PC-3 (cell line): ENCODE measurements around the gene MCM7. TPM values are rescaled to one million over a fixed set of nuclear protein-coding genes. Genes with fewer than 3 reads are reported as not detected.

Experiments used
- ATAC-seq: fragments of 200-7000 bp; cut with Tn5 transposase; 2 replicates; pipeline ENCODE4 v1.9.1; 2020; ENCODE audit warnings: mild to moderate bottlenecking, moderate library complexity
- Bru-seq: library from RNA; stranded (reverse); fragments of 400-500 nt; gene quantifications from one replicate; lab custom pipeline; 2021; lab: Mats Ljungman, UMichigan
- BruChase-seq, 2 experiments: library from RNA; stranded (reverse); fragments of 400-500 nt; gene quantifications; one replicate each; lab custom pipeline; 2021; lab: Mats Ljungman, UMichigan
- BruUV-seq: library from RNA; stranded (reverse); fragments of 400-500 nt; replicated peaks from 2 replicates; lab custom pipeline; 2021; lab: Mats Ljungman, UMichigan
- CTCF ChIA-PET: fragments of 300-600 bp; sonication (Branson Sonifier 250); formaldehyde crosslinking; loops from one replicate; lab custom pipeline; 2022; ENCODE audit warnings: antibody characterized with exemption; lab: Charles Lee
- POLR2A ChIA-PET: fragments of 300-600 bp; sonication (Branson Sonifier 250); formaldehyde crosslinking; loops from one replicate; lab custom pipeline; 2022; ENCODE audit warnings: antibody characterized with exemption; ENCODE audit not compliant: unreplicated experiment; lab: Charles Lee
- DNase-seq: peaks from one replicate; pipeline ENCODE4 v3.0.0-alpha.2; 2015
- H2AFZ ChIP-seq: fragments of 300-600 bp; sonication (generic); 2 replicates; pipeline ENCODE4 v1.6.0; 2016; ENCODE audit warnings: antibody characterized with exemption, low read length
- H3F3A ChIP-seq: fragments of 300-600 bp; sonication (generic); one replicate; pipeline ENCODE4 v1.6.0; 2017; ENCODE audit warnings: antibody characterized with exemption, low read length, control low read depth, mild to moderate bottlenecking; ENCODE audit not compliant: unreplicated experiment
- H3K27ac ChIP-seq: fragments of 300-600 bp; sonication (generic); 2 replicates; pipeline ENCODE4 v1.5.1; 2016; ENCODE audit warnings: mild to moderate bottlenecking, low read length
- H3K27me3 ChIP-seq: fragments of 300-600 bp; sonication (generic); 2 replicates; pipeline ENCODE4 v1.6.1; 2016; ENCODE audit warnings: low read length, mixed read lengths
- H3K36me3 ChIP-seq: fragments of 300-600 bp; sonication (generic); 2 replicates; pipeline ENCODE4 v1.6.1; 2016; ENCODE audit warnings: low read depth, mixed run types, low read length, mixed read lengths
- H3K4me1 ChIP-seq: fragments of 300-600 bp; sonication (generic); 2 replicates; pipeline ENCODE4 v1.5.1; 2016; ENCODE audit warnings: low read length; ENCODE audit not compliant: insufficient read depth
- H3K4me2 ChIP-seq: fragments of 300-600 bp; sonication (generic); 2 replicates; pipeline ENCODE4 v1.6.0; 2016; ENCODE audit warnings: low read length
- H3K4me3 ChIP-seq: fragments of 300-600 bp; sonication (generic); 2 replicates; pipeline ENCODE4 v1.5.1; 2016; ENCODE audit warnings: mild to moderate bottlenecking, low read length, mixed read lengths
- H3K79me2 ChIP-seq: fragments of 300-600 bp; sonication (generic); 2 replicates; pipeline ENCODE4 v1.6.1; 2017; ENCODE audit warnings: low read length, mixed read lengths
- H3K9ac ChIP-seq: fragments of 300-600 bp; sonication (generic); 2 replicates; pipeline ENCODE4 v1.6.0; 2016; ENCODE audit warnings: mild to moderate bottlenecking, low read length
- H3K9me2 ChIP-seq: fragments of 300-600 bp; sonication (generic); replicated peaks from 2 replicates; pipeline ENCODE4 v1.6.1; 2016; ENCODE audit warnings: mixed run types, low read length, mixed read lengths
- H3K9me3 ChIP-seq: fragments of 300-600 bp; sonication (generic); 2 replicates; pipeline ENCODE4 v1.6.1; 2016; ENCODE audit warnings: low read length, mixed read lengths
- H4K20me1 ChIP-seq: fragments of 300-600 bp; sonication (generic); 2 replicates; pipeline ENCODE4 v1.6.1; 2016; ENCODE audit warnings: low read length, mixed read lengths
- CTCF ChIP-seq: fragments of 300-600 bp; sonication (generic); conservative IDR thresholded peaks from 2 replicates; pipeline ENCODE4 v1.5.1; 2017; ENCODE audit warnings: antibody characterized with exemption, low read depth, mild to moderate bottlenecking, low read length
- EZH2 ChIP-seq: fragments of 300-600 bp; sonication (generic); IDR thresholded peaks from one replicate; pipeline ENCODE4 v1.6.1; 2017; ENCODE audit warnings: antibody characterized with exemption, mild to moderate bottlenecking, low read length; ENCODE audit not compliant: unreplicated experiment
- EZH2phosphoT487 ChIP-seq: fragments of 300-600 bp; sonication (generic); IDR thresholded peaks from 2 replicates; pipeline ENCODE4 v1.6.1; 2018; ENCODE audit warnings: mild to moderate bottlenecking, antibody characterized with exemption, low read length, borderline replicate concordance
- intact Hi-C: fragments of 100-400 bp; cut with micrococcal nuclease; formaldehyde crosslinking; loops from 2 replicates; pipeline ENCODE4 v1.9.0; 2023
- long read RNA-seq: library from polyadenylated mRNA; unstranded; transcript quantifications from one replicate; pipeline ENCODE4 v2.0.0, GENCODE V29; 2021; ENCODE audit not compliant: unreplicated experiment
- total RNA-seq: library from RNA; depleted of rRNA; stranded (reverse); fragments of >200 nt; gene quantifications from 2 replicates; pipeline ENCODE4 v1.2.3, GENCODE V29; 2014; rRNA removed

The MCM7 gene
- 208 and 226 TPM in 2 replicates for total RNA-seq
- Bru-seq, nascent RNA: percentile 93 among the genes with signal in this experiment
- BruChase-seq, experiment 1, labeled RNA remaining after a 6-hour chase: percentile 96 among the genes with signal in this experiment
- BruChase-seq, experiment 2, labeled RNA remaining after a 2-hour chase: percentile 92 among the genes with signal in this experiment
- long read RNA-seq, transcript MCM7-201 (15 exons, 2,957 nt): major isoform, 55 of 144 reads
- long read RNA-seq, partial matches to known transcripts: 36 of 144 reads
- long read RNA-seq, other reads (novel, unspliced or antisense): 47 of 144 reads

GRCh38 chr7:100101016-100101862 is at the start of gene MCM7, which contains the start of gene AP4M1:
TSS of gene MCM7 (minus strand) at chr7:100101397. CDS start at chr7:100101294, 103 bp downstream.
TSS of gene AP4M1 (plus strand) at chr7:100101643. CDS start at chr7:100101715, 72 bp downstream.
- Histone ChIP-seq H3K4me3 (peak within 1 kb of the TSS; percentile 80), H2AFZ (peak within 1 kb of the TSS; percentile 81), H3K27ac (peak within 1 kb of the TSS; percentile 93), H3K79me2 (peaks cover 48% of the 10 kb centered on the region), H3K9me2 (no peaks in the 10 kb centered on the region), H3K9ac (peak within 1 kb of the TSS; percentile 100), H3K4me2 (peak within 1 kb of the TSS; percentile 95), H3K4me1 (peaks cover 19% of the 10 kb centered on the region), H3K9me3 (no peaks in the 10 kb centered on the region), H3K36me3 (peaks cover 35% of the 10 kb centered on the region), H4K20me1 (peaks cover 27% of the 10 kb centered on the region), H3K27me3 (no peaks in the 10 kb centered on the region), H3F3A (no peaks in the 10 kb centered on the region)
- CTCF ChIA-PET: interaction anchor here (0.6 to 0.9 kb wide), 2 partner anchors 22 to 26 kb away, joined by 4 to 5 read pairs; partner anchors contain the start of gene MBLAC1
- BruUV-seq: no TSS peak
- peak; percentile 85 for ATAC-seq
- peak; percentile 98 for DNase-seq
- POLR2A ChIA-PET: interaction anchor here (0.6 to 1.9 kb wide), 3 partner anchors 19 to 927 kb away, joined by 3 to 9 read pairs (median 5); partner anchors contain the start of gene MBLAC1
- TF ChIP-seq EZH2phosphoT487 (no peak), CTCF (no peak), EZH2 (no peak)
- intact Hi-C loops: loop anchor here (1.0 to 2.0 kb wide), 2 partner anchors 18 to 25 kb away; partner anchors contain the start of genes CNPY4, MBLAC1 and TAF6

- TF ChIP-seq EZH2 (no peak), CTCF (no peak)
- Histone ChIP-seq H4K20me1 (no peaks in the 10 kb centered on the region), H3K4me2 (peak within 1 kb of the TSS; percentile 90), H3K79me2 (peaks cover 20% of the 10 kb centered on the region), H3K36me3 (no peaks in the 10 kb centered on the region), H3F3A (no peaks in the 10 kb centered on the region), H3K27me3 (no peaks in the 10 kb centered on the region), H3K4me1 (peaks cover 14% of the 10 kb centered on the region; the same call in 1 of the 2 replicates), H3K4me3 (peak within 1 kb of the TSS; percentile 88), H3K27ac (0 out of 2 replicates have a peak within 1 kb of the TSS, but pooled peaks have one; percentile 3), H2AFZ (peak within 1 kb of the TSS; percentile 94), H3K9me2 (no peaks in the 10 kb centered on the region), H3K9me3 (no peaks in the 10 kb centered on the region), H3K9ac (peak within 1 kb of the TSS; percentile 88)
- peak; percentile 97 for ATAC-seq
- CTCF ChIA-PET: no interaction called here
- intact Hi-C loops: no loop called here
- BruUV-seq: no TSS peak
- POLR2A ChIA-PET: interaction anchor here (0.6 to 0.7 kb wide), 2 partner anchors 22 to 726 kb away, joined by 3 to 6 read pairs; partner anchors contain the start of gene SRRT
- DNase-seq: peak; percentile 98
Measured at GRCh38 chr7:100148559-100149328, 47.5 kb upstream of the MCM7 start, which contains the start of gene LAMTOR4. TSS of gene LAMTOR4 (plus strand) at chr7:100148918. CDS start at chr7:100148973, 55 bp downstream.
